Fibroblast of mammary gland (primary cell): ENCODE data around the gene CDC25C.

Experiments
- DNase-seq: peaks from one replicate; pipeline ENCODE4 v3.0.0-alpha.2; 2010; ENCODE audit warnings: low read depth
- H3K4me3 ChIP-seq: 2 replicates; pipeline ENCODE4 v1.5.1; 2011; ENCODE audit warnings: low read depth, mild to moderate bottlenecking, low read length, moderate library complexity; ENCODE audit not compliant: control insufficient read depth
- CTCF ChIP-seq: conservative IDR thresholded peaks from 2 replicates; pipeline ENCODE4 v1.5.1; 2011; ENCODE audit warnings: low read depth, low read length, inconsistent platforms; ENCODE audit not compliant: control insufficient read depth, insufficient read depth

Gene CDC25C

GRCh38 chr5:138331449-138332368 lies at the start of gene CDC25C:
Gene CDC25C, minus strand, starts transcription at chr5:138331804. Its CDS starts 624 bp downstream, at chr5:138331180.
- peak; percentile 99 for DNase-seq
- TF ChIP-seq CTCF: no peak
- peak within 1 kb of the TSS; percentile 69 for H3K4me3 ChIP-seq

GRCh38 chr5:138372653-138373052 lies 41.0 kb upstream of the CDC25C start:
- no peak overlapping the region for H3K4me3 ChIP-seq
- TF ChIP-seq CTCF: no peak
- DNase-seq: no peak

- TF ChIP-seq CTCF: no peak
- no peak overlapping the region for H3K4me3 ChIP-seq
- DNase-seq: no peak
Measured at GRCh38 chr5:138372225-138372624, 40.6 kb upstream of the CDC25C start.

GRCh38 chr5:138371454-138371853 lies 39.9 kb upstream of the CDC25C start:
- DNase-seq: no peak
- H3K4me3 ChIP-seq: no peak overlapping the region
- no peak for TF ChIP-seq CTCF

GRCh38 chr5:138370537-138370936 lies 38.9 kb upstream of the CDC25C start:
- TF ChIP-seq CTCF: no peak
- H3K4me3 ChIP-seq: no peak overlapping the region
- DNase-seq: peak; percentile 17

GRCh38 chr5:138369706-138370105 lies 38.1 kb upstream of the CDC25C start:
- DNase-seq: peak; percentile 29
- TF ChIP-seq CTCF: no peak
- no peak overlapping the region for H3K4me3 ChIP-seq
